Keratinocyte (primary cell): ENCODE results near the gene C4orf50. TPM values are rescaled to one million over a fixed set of nuclear protein-coding genes. Genes with fewer than 3 reads are reported as not detected.

Experiments
- DNase-seq: peaks from one replicate; pipeline ENCODE4 v3.0.0-alpha.2; 2011; ENCODE audit warnings: low read depth, missing footprints, low spot score
- FAIRE-seq: peaks from 2 replicates; lab custom pipeline; 2011; peaks lifted over from hg19 to GRCh38; lab: Jason Lieb, UNC
- H2AFZ ChIP-seq: 2 replicates; pipeline ENCODE4 v1.6.0; 2012; ENCODE audit warnings: low read length, control low read depth, inconsistent platforms; ENCODE audit not compliant: control insufficient read depth
- H3K27ac ChIP-seq: 2 replicates; pipeline ENCODE4 v1.5.1; 2011; ENCODE audit warnings: low read length; ENCODE audit not compliant: control insufficient read depth, insufficient read depth
- H3K27me3 ChIP-seq: 3 replicates; pipeline ENCODE4 v1.6.0; 2011; ENCODE audit warnings: low read length; ENCODE audit not compliant: control insufficient read depth, insufficient read depth; ENCODE audit errors: extremely low read depth
- H3K36me3 ChIP-seq, 2 experiments: 2 replicates in 1 of 2; 3 replicates in 1 of 2; pipeline ENCODE4 v1.5.1; 2011; ENCODE audit warnings: low read length in 2 of 2, mild to moderate bottlenecking in 1 of 2; ENCODE audit not compliant: control insufficient read depth in 2 of 2, insufficient read depth in 2 of 2; ENCODE audit errors: extremely low read depth in 1 of 2
- H3K4me1 ChIP-seq: 3 replicates; pipeline ENCODE4 v1.5.1; 2011; ENCODE audit warnings: low read length; ENCODE audit not compliant: control insufficient read depth, insufficient read depth; ENCODE audit errors: extremely low read depth
- H3K4me2 ChIP-seq: 3 replicates; pipeline ENCODE4 v1.6.0; 2011; ENCODE audit warnings: low read depth, low read length; ENCODE audit not compliant: control insufficient read depth, insufficient read depth; ENCODE audit errors: extremely low read depth
- H3K4me3 ChIP-seq, 3 experiments: fragments of 200-600 bp in 1 of 3; sonication (generic) in 1 of 3; 2 replicates in 2 of 3; 3 replicates in 1 of 3; pipeline ENCODE4 v1.5.1; 2011 to 2016; ENCODE audit warnings: low read length in 3 of 3, mild to moderate bottlenecking in 3 of 3, control low read depth in 2 of 3, inconsistent platforms in 1 of 3, low read depth in 1 of 3, mixed read lengths in 1 of 3, mixed run types in 1 of 3, moderate library complexity in 1 of 3; ENCODE audit not compliant: control insufficient read depth in 2 of 3, insufficient read depth in 2 of 3; ENCODE audit errors: extremely low read depth in 1 of 3
- H3K79me2 ChIP-seq: 2 replicates; pipeline ENCODE4 v1.6.0; 2012; ENCODE audit warnings: low read length; ENCODE audit not compliant: control insufficient read depth, insufficient read depth
- H3K9ac ChIP-seq: 3 replicates; pipeline ENCODE4 v1.6.0; 2011; ENCODE audit warnings: low read length; ENCODE audit not compliant: control insufficient read depth, insufficient read depth; ENCODE audit errors: extremely low read depth
- H3K9me1 ChIP-seq: 3 replicates; pipeline ENCODE4 v1.6.0; 2011; ENCODE audit warnings: low read length; ENCODE audit not compliant: control insufficient read depth, insufficient read depth; ENCODE audit errors: extremely low read depth
- H3K9me3 ChIP-seq: 2 replicates; pipeline ENCODE4 v1.5.1; 2012; ENCODE audit warnings: low read depth, low read length; ENCODE audit not compliant: control insufficient read depth
- H4K20me1 ChIP-seq: 3 replicates; pipeline ENCODE4 v1.6.0; 2011; ENCODE audit warnings: low read length; ENCODE audit not compliant: control insufficient read depth, insufficient read depth; ENCODE audit errors: extremely low read depth
- CTCF ChIP-seq, 3 experiments: IDR thresholded peaks in 1 of 3; conservative IDR thresholded peaks in 1 of 3; optimal IDR thresholded peaks in 1 of 3; 2 replicates in 2 of 3; 3 replicates in 1 of 3; pipeline versions ENCODE3 to v1.5.1; 2011; ENCODE audit warnings: low read length in 3 of 3, mild to moderate bottlenecking in 3 of 3, moderate library complexity in 2 of 3, control low read depth in 1 of 3, inconsistent platforms in 1 of 3; ENCODE audit not compliant: insufficient read depth in 2 of 3; ENCODE audit errors: extremely low read depth in 1 of 3
- EZH2 ChIP-seq: IDR thresholded peaks from one replicate; pipeline ENCODE4 v1.6.1; 2012; ENCODE audit warnings: inconsistent platforms, mild to moderate bottlenecking, low read length, moderate library complexity
- dilution Hi-C: fragments of 300-500 bp; cut with MboI; formaldehyde crosslinking; loops from one replicate; pipeline ENCODE4 v1.7.0; 2020; ENCODE audit warnings: low sequenced_read_pairs; ENCODE audit not compliant: extremely low pct_ligation_motif_present
- polyA plus RNA-seq, 5 experiments: library from polyadenylated mRNA; depleted of rRNA in 3 of 5; stranded (reverse) in 3 of 5; stranded (forward) in 1 of 5; unstranded in 1 of 5; fragments of >200 nt; gene quantifications; 1 replicate in 1 of 5; 2 replicates in 3 of 5; 3 replicates in 1 of 5; pipeline versions ENCODE4 v1.2.1 to v1.2.3, GENCODE V29; 2011 to 2012; ENCODE audit warnings: missing spikeins in 2 of 5, low read depth in 1 of 5, low replicate concordance in 1 of 5

C4orf50 gene
- polyA plus RNA-seq, 1 donor (not counting 4 experiments of a cell fraction or from before 2014, with no cell fraction given): not detected

DNA sequence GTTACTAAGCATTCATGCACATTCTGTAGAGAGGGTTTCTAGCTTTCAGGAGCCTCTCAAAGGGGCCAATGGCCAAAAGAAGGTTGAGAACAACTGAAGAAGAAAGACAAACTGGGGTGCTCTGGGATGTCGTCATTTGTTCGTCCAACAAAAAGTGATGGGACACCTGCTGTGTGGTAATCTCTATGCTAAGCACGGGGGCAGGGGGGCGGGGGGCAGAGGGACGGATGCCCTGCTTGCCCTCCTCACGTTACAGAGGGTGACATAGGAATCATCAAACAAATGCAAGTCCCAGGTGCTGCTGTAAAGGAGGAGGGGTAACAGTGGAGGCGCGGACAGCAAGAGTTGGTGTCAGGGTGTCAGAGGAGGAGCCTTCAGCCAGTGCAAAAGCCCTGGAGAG lies 112.5 kb downstream of the C4orf50 start:
- Histone ChIP-seq H3K4me3 (no peak overlapping the region), H3K4me1 (no peaks in the 10 kb centered on the region), H3K27me3 (peaks cover 13% of the 10 kb centered on the region), H3K4me2 (no peak overlapping the region), H3K9me1 (no peaks in the 10 kb centered on the region), H3K9ac (no peak overlapping the region), H3K9me3 (no peaks in the 10 kb centered on the region), H4K20me1 (no peaks in the 10 kb centered on the region), H3K79me2 (no peaks in the 10 kb centered on the region), H2AFZ (no peak overlapping the region), H3K36me3 (no peaks in the 10 kb centered on the region), H3K27ac (no peak overlapping the region)
- no peak for TF ChIP-seq CTCF (optimal IDR thresholded peaks at IDR 0.05 in 1 of 3, IDR thresholded peaks at IDR 0.05 in 1 of 3, conservative IDR thresholded peaks at IDR 0.05 in 1 of 3; ENCODE audit: extremely low read depth in 1 of 3, insufficient read depth in 2 of 3, low read length in 3 of 3)
- no peak for TF ChIP-seq EZH2
- DNase-seq (no peak), FAIRE-seq (no peak)
- dilution Hi-C loops: no loop called here

- no peaks in the 10 kb centered on the region for H3K79me2 ChIP-seq
- DNase-seq (no peak), FAIRE-seq (no peak)
- no peak overlapping the region for H3K4me2 ChIP-seq
- dilution Hi-C loops: no loop called here
- no peak overlapping the region for H3K27ac ChIP-seq
- TF ChIP-seq CTCF (optimal IDR thresholded peaks at IDR 0.05 in 1 of 3, IDR thresholded peaks at IDR 0.05 in 1 of 3, conservative IDR thresholded peaks at IDR 0.05 in 1 of 3; ENCODE audit: extremely low read depth in 1 of 3, insufficient read depth in 2 of 3, low read length in 3 of 3): no peak
- no peak for TF ChIP-seq EZH2
- no peaks in the 10 kb centered on the region for H3K4me1 ChIP-seq
- no peak overlapping the region for H2AFZ ChIP-seq
- no peaks in the 10 kb centered on the region for H3K36me3 ChIP-seq
- H3K9me3 ChIP-seq: no peaks in the 10 kb centered on the region
- peaks cover 14% of the 10 kb centered on the region for H3K27me3 ChIP-seq
- no peaks in the 10 kb centered on the region for H4K20me1 ChIP-seq
- no peak overlapping the region for H3K4me3 ChIP-seq
- no peak overlapping the region for H3K9ac ChIP-seq
- no peaks in the 10 kb centered on the region for H3K9me1 ChIP-seq
Measured at GRCh38 chr4:5900844-5901243, 117.4 kb downstream of the C4orf50 start.
